ENCODE measurements around the gene SMG6.
"Not testable (repeated sequence)": the region's sequence is repeated elsewhere in the genome, so short reads cannot be mapped to it uniquely, and the experiment has no call there.

The SMG6 gene

DNA sequence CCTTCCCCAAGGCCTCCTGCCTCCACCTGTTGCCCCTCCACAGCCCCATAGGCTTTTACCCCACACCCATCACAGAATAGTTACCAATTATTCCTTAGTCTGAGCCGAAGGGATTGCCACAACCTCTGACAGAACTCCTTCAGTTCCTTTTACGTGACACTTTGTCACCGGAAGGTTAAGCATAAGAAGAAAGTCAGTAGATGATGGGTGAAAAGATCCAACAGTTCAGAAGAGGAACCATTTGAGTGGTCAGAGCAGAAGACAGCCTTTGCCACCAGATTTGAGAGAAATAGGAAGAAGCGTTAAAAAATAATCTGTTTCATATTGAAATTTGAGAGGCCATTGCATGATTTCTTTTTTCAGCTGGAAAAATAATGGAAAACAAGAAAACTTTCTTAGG is 1.3 kb upstream of the SMG6 start:
- no peak for DNase-seq (ENCODE audit: low spot score)

DNA sequence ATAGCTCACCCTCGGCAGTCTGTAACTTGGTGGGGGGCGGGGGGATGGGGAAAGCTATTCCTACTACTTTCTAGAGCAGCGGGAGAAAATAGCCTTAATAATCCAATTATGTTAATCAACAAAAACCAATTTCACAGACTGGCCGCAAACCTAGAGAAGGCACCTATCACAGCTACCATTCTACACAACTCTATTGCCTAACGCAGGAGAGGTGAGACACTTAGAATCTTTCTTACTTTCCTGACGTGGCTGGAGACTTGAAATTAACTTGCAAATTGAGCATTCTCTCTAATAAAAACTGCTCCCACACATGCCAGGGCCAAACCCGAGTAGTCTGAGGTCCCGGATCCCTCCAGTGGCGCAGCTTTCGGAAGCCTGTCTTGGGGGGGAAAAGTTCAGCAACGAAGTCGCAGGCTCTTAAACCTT is 794 bp downstream of the SMG6 start:
- DNase-seq (ENCODE audit: low spot score): no peak

DNA sequence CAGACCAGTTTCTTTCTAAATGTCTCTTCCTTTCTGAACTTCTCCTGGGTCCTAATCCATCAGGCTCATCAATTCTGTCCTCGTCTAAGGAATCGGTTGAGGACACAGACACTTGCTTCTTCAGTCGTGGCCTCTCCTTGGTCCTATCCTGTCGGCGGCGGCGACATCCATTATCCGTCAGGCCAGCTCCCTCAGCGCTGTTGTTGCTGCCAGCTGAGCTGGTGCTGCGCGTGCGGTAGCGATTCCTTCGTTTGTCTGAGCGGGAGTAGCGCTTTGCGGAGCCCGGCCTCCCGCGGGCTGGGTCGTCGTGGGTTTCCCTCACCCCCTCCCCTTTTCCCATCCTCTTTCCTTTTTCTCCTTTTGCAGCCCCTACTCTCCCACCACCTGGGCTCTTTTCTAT is 3.8 kb downstream of the SMG6 start:
- no peak for DNase-seq (ENCODE audit: low spot score)

DNA sequence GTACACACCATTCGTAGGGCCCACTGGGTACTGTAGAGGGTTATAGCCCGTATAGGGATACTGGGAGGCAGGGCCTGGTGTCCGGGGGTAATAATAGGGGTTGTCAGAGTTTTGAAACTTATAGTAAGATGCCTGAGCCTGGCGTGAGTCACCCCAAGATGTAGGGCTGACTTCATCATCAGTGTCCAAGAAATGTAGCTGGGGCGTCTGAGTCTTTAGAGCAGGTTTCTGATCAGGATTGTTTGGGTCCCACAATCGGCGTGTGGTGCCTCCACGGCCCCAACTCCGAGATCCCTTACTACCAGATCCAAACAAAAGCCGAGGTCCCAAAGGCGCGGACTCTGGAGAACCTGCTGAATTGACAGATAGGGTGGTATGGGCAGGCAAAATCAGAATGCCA is 4.4 kb downstream of the SMG6 start:
- DNase-seq (ENCODE audit: low spot score): no peak

DNA sequence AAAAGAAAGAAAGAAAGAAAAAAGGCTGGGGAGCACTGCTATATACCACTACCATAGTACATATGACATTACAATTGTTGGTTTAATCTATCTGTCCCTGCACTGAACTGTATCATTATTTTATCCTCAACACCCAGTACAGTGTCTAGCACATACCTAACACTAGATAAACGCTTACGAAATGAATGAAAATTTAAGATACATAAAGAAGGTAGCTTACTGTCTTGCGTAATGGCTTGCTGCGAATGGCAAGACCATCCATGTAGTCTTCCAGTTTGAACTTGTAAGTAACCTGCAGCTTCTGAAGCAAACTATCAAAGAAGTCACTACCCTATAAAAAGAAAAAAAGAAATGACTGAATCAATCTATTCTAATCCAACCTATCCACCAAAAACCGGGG is 6.6 kb downstream of the SMG6 start:
- no peak for DNase-seq (ENCODE audit: low spot score)

DNA sequence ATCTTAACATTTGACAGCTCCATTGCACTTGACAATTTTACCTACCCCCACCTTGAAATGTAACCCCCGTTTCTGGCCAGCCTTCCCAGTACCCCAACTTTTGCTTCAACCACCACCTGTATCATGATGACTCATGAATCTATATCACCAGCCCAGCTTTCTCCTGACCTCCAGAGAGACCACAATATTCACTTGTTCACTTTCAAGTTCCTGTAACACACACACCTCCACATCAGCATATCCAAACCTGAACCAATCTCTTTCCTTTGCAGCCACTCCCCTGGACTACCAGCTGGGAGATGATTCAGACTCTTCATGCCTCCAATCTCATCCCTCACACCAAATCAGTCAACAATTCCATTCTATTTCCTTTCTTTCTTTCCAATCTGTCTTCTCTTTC is 8.0 kb downstream of the SMG6 start:
- DNase-seq (ENCODE audit: low spot score): no peak

DNA sequence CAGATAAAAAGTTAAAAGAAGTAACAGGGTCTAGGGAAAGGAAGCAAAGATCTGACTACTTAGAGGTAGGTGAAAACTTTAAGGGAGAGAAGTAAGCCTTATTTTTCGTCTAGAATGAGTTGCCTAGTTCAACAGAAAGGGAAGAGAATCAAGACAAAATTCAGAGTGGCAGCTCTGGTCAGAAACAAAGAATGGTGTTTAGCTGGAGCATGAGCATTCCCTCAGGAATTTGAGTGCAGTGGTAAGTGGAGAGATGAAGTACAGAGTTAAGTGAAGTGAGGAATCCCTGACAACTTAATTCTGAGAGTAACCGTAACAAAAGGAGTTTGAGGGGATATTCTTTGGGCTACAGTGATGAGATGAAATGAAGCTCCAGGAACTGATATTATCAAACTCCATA is 11.5 kb downstream of the SMG6 start:
- DNase-seq (ENCODE audit: low spot score): no peak

DNA sequence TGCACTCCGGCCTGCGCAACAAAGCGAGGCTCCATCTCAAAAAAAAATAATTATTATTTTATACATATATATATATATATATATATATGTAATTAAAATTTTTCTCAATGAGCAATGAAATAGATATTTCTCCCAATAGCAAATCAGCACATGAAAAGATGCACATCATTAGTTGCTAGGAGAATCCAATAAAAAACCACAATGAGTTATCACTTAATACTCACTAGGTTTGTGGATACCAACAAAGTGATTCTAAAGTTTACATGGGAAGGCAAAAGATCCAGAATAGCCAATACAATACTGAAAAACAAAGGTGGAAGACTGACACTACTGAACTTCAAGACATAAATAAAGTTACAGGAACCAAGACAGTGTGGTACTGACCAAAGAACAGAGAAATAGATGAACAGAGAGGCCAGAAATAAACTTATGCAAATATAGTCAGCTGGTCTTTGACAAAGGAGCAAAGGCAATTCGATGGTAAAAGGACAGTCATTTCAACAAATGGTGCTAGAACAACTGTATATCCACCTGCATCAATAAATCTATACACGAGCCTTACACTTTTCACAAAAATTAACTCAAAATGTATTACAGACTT is 13.6 kb downstream of the SMG6 start:
- no peak for DNase-seq (ENCODE audit: low spot score)

DNA sequence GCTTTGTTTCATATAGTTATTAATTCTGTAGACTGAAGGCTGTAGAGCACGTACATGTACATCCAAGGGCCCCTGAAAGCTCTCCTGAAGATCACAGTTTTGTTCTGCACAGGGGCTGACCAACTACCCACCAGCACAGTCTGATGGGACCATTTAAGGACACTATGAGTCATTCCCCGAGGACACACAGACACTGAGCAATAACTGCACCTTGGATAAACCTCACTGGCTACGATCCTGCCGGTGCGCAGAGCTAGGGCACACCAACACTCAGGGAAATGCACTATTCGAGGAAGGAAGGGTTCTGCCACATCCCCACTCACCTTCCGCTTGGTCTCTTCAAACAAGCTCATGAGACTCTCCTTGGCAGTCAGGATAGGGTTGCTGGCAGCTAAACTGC is 20.3 kb downstream of the SMG6 start:
- DNase-seq (ENCODE audit: low spot score): no peak

DNA sequence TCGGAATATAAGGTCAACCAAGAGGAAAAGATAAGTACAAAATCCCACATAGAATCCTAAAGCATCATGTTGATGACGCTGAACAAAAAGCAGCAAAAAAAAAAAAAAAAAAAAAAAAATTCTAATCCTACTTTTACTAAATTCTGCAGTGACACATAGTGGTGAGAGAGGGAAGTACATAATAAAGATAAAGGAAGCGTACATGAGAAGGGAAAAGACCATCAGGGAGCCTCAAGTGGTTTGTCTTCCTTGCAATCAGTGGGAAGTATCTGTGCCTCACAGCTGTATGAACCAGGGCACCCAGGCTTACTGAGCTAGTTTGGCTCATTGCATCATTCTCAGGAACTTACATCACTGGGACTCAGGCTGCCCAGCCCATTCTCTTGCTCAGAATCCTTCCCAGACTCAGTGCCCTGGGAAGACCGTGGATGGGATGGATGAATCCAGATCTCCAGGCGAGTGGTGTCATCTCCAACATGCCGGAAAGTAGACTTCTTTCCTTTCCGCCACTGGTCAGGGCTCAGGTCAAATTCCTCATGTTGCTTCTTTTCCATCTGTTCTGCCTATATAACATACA is 21.2 kb downstream of the SMG6 start:
- peak; percentile 58 for DNase-seq (ENCODE audit: low spot score)

DNA sequence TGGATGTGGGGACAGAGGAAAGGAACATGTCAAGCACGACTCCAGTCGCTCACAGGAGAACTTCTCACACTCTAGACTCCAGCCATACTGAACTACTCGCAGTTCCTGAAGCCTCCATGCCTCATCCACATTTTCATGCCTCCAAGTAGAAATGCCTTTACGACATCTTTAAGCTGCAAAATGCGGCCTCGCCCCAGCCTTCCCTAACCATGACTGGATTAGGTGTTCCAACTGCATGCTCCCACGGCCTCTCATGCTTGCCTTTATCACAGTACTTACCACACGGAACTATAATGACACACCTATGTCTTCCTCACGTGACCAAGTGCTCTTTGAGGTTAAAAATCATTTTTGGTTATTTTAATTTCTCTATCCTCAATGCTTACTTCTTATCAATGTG is 23.9 kb downstream of the SMG6 start:
- no peak for DNase-seq (ENCODE audit: low spot score)

DNA sequence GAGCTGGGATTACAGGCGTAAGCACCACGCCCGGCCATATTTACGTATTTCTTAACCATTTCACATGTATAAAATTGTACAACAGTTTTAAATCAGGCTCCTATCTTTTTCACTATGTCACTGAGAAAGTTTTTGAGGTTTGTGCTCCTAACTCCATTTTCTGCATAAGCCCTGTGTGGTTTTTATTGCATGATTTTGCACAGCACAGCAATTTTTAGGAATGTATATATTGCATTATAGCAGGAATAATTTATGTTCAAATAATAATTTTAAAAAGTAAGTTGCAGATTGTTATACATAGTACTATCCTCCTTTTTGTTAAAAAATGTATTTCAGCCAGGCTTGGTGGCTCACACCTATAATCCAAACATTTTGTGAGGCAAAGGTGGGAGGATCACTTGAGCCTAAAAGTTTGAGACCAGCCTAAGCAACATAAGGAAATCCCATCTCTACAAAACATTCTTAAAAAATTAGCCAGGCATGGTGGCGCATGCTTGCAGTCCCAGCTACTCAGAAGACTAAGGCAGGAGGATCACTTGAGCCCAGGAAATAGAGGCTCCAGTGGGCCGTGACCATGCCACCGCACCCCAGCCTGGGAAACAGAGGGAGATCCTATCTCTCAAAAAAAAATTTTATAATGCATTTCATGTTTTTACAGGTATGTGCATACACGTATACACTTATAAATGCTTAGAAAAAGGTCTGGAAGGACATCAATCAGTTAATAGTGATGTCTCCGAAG is 26.0 kb downstream of the SMG6 start:
- no peak for DNase-seq (ENCODE audit: low spot score)

DNA sequence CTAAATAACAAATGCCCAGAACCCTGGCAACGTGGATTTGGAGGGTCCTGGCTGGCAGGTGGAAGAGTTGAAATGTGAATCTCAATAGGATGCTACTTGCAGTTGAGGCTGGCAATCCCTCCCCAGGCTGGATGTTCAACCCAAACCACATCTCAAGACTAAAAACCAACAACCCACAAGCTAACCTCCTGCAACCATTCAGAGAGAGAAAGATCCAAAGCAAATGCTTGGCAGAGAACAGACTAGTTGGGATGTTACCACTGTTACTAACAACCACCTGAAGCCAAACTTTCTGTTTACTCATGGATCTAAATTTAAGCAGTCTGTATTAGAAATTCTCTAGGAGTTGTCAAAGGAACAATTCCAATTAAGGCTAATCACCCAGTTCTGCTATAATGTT is 27.9 kb downstream of the SMG6 start:
- no peak for DNase-seq (ENCODE audit: low spot score)

DNA sequence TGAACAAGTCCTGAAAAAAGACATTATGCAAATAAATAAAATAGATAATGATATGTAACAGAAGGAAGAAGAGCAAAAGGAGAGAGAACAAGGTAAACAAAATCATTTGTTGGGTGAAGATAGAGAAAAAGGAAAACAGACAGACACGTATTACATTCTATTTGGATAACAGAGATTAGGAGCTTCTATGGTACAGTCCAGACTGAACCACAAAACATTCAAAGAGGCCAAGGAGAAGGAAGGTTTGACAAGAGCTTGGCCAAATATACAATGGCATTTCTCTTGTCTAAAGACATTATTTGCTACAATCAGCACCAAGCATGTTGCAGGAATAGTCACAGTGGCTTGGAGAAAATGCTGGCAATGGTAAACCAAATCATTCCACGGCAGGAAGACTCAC is 29.2 kb downstream of the SMG6 start:
- DNase-seq (ENCODE audit: low spot score): no peak

DNA sequence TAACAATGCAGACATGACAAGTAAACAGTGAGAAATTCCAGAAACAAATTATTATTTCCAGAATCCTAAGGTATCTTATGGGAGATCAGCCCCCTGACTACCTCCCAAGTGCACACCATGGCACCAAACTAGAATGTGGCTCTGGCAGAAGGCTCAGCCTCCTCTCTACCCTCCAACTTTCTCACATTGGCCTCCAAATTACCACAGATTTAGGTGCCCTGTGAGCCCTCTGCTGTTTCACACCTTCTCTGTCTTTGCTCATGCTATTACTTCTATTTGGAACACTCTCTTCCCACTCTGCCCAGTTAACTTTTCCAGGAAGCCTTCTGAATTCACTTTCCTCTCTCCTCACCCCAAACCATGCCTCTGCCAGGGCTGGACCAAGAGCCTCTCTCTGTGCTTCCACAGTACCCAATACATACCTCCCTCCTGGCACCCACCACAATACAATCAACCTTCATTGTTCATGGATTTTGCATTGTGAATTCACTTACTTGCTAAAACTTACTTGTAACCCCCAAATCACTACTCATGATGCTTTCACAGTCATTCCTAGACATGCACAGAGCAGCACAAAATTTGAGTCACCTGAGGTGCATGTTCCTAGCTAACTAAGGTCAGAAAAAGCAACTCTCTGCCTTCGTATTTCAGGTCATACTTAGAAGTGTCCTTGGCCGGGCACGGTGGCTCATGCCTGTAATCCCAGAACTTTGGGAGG is 31.4 kb downstream of the SMG6 start:
- DNase-seq (ENCODE audit: low spot score): no peak

DNA sequence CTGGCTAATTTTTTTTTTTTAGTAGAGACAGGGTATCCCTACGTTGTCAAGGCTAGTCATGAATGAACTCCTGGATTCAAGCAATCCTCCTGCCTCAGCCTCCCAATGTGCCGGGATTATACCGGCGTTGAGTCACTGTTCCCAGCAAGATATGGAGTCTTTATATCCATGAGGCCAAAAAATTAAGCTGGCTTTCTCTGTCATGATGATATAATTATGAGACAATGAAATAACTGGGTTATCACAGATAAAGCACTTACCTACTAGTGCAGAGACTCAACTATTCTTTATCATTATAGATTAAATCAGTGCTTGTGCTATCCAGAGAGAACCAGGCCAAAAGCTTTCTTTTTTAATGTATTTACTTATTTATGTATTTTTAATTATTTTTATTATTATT is 36.2 kb downstream of the SMG6 start:
- DNase-seq (ENCODE audit: low spot score): no peak

DNA sequence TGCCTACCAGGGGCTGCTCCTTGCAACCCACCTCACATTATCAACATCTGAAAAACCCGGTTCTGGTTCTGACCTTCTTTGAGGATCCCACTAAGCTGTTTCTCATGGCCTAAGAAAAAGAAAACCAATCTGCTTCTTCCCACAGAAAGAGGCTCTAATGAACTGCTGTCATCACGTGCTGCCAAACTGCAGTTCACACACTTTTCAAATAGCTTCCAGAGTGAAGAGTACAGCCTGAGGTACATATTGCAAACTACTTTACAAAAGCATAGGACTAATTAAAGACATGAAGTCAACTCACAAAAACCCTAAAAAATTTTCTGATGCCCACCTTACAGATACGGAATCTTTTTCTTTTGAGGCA is 36.7 kb downstream of the SMG6 start:
- no peak for DNase-seq (ENCODE audit: low spot score)

DNA sequence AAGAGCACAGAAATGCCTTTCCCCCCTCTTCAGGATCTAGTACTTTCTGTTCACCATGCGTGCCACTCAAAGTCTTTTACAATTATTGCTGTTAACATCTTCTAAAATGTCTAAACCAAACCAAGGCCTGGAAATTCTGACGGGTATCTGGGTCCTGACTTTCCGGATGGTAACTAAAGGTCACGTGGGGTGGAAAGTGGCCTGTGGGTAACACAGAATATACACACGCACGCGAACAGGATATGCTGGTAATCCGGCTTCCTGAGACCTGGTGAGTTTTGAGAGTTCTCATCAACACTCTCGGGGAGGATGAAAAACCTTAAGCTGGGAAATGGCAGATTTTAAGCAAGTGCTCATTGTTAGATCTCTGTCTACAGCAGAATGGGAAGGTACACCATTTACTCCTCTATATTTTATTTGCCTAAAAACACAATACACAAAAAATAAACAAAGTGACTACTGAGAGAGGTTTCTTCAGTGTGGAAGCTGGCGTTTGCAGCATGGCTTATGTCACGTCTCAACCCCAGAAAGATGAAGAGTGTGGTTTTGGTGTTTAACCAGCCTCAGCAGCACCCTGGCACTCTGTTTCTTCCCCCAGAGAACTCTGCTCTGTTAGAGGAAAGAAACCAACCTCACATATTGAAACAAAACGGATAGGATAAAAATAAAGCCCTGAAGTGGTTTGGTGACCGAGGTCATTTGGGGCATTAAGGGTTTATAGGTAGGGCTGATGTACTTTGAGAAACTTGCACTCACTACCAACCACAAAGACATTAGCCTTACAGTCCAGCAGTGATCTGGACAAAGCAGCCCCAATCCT is 37.3 kb downstream of the SMG6 start:
- DNase-seq (ENCODE audit: low spot score): no peak

DNA sequence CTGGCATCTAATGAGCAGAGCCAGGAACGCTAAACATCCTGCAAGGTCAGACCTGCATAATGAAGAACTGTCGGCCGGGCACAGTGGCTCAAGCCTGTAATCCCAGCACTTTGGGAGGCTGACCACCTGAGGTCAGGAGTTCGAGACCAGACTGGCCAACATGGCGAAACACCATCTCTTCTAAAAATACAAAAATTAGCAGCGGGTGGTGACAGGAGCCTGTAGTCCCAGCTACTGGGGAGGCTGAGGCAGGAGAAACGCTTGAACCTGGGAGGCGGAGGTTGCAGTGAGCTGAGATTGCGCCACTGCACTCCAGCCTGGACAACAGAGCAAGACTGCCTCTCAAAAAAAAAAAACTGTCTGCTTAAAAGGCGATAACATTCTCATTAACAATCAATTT is 38.4 kb downstream of the SMG6 start:
- not testable (repeated sequence) for DNase-seq (ENCODE audit: low spot score)

DNA sequence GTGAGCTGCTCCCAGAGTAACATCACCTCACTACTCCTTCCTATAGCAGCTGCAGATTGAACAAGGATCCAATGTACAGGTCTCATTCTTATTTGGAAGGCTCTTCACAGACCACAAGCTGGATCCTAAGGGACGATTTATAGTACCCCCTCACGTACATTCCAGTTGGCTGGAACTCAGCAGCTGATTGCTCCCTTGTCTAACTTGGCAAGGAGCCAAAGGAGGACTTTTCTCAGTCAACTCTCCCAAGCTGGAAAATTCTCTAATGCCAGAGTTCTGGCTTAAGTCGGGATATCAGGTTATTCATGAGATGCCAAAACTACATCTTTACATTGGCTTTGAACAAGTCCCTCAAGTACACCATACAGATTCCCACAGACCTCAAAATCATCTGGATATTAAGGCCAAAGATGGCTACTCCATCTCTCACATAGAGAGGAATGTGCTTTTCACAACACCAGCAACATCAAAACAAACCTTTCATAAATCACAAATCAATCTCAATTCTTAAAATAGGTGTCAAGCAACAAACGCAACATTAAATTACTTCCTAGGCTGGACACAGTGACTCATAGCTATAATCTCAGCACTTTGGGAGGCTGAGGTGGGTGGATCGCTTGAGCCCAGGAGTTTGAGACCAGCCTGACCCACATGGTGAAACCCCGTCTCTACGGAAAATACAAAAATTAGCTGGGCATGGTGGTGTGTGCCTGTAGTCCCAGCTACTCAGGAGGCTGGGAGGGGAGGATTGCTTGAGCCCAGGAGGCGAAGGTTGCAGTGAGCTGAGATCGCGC is 39.3 kb downstream of the SMG6 start:
- DNase-seq (ENCODE audit: low spot score): no peak
